ENCODE measurements around the gene FNDC3A.

DNA sequence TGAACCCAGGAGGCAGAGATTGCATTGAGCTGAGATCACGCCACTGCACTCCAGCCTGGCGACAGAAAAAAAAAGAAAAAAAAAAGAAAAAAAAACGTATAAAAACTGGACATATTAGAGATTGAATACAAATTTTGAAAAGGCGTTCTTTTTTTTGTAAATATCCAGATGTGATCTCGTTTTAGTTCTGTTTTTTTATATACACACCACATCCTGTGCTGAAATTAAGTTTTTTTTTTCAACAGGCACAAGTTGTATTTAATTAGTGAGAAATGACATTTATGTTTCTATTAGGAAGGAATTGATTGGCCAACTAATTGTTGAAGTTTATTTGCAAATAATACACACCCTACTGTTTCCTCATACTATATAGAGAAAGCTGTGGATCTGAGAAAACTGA, 275.6 kb downstream of the FNDC3A start:
- no peak for TF ChIP-seq POLR2A (IDR thresholded peaks at IDR 0.05)
- TF ChIP-seq CTCF (IDR thresholded peaks at IDR 0.05), result no peak
- no peak for TF ChIP-seq POLR2AphosphoS5 (IDR thresholded peaks at IDR 0.05)

Measured in prostate gland (tissue), 2 donors.